AG08396 (cell line): ENCODE measurements around the gene ANO6.

Experiments
- DNase-seq: peaks from one replicate; pipeline ENCODE4 v3.0.0; 2012; ENCODE audit warnings: low spot score, mixed read lengths

The ANO6 gene

DNA sequence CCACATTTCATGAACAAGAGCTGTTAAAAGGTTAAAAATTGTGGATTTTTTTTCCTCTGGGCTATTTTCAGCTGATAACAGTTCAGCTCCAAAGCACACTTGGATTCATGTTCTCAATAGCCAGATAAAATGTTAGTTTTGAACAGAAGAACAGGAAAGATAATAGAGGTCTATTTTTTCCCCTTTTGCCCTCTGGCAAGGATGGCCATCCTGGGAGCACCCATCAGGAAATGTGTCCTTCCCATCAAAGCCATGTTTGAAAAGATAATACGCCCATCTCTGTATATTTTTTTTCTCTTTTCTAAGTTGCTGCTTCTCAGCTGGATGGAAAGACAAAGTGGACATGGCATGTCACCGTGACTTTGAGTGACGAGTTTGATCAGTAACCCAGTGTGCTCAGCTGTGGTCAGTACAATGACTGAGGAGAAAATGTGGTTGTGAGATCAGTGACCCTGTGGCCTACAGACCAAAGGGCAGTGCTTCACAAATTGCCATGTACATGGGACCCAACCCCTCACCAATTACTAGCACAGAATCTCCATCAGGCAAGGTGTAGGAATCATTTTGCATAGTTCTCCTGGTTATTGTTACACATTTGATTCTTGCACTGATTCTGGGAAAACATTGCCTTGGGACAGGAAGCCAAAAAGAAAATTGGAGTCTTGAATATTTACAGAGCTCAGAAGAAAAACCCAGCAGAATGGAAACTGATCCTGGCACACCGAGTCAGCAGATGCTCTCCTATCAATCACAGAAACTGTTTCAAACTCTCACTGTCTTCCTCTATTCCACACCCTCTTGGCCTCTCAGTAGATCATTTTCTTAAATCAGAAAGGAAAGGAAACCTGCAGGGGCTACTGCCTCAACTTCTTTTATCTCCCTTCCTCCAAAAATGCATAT is 64.3 kb downstream of the ANO6 start:
- DNase-seq: no peak

GRCh38 chr12:45281994-45282393 is 66.1 kb downstream of the ANO6 start:
- no peak for DNase-seq

DNA sequence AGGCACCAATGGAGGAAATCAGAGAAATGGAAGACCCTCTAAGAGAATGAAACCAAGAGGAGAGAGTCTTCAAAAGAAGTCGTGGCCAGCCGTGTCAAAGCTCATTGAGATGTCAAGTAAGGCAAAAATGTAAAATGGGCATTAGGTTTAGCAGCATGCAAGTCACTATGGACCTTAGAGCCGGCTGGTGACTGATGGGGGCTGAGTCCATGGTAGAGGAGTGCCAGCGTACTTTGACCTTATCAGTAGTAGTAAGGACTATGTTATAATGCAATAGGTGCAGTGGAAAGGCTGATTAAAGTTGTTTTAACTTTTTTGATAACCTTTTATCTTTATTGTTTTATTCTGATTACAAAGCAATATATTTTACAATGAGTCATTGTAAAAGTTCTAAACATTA is 66.5 kb downstream of the ANO6 start:
- no peak for DNase-seq

- peak; percentile 36 for DNase-seq
These were observed 68.4 kb downstream of the ANO6 start for GRCh38 chr12:45284096-45284901.

GRCh38 chr12:45285717-45286116 is 69.8 kb downstream of the ANO6 start:
- DNase-seq: no peak

- no peak for DNase-seq
These were observed 70.7 kb downstream of the ANO6 start for GRCh38 chr12:45286621-45287020.

DNA sequence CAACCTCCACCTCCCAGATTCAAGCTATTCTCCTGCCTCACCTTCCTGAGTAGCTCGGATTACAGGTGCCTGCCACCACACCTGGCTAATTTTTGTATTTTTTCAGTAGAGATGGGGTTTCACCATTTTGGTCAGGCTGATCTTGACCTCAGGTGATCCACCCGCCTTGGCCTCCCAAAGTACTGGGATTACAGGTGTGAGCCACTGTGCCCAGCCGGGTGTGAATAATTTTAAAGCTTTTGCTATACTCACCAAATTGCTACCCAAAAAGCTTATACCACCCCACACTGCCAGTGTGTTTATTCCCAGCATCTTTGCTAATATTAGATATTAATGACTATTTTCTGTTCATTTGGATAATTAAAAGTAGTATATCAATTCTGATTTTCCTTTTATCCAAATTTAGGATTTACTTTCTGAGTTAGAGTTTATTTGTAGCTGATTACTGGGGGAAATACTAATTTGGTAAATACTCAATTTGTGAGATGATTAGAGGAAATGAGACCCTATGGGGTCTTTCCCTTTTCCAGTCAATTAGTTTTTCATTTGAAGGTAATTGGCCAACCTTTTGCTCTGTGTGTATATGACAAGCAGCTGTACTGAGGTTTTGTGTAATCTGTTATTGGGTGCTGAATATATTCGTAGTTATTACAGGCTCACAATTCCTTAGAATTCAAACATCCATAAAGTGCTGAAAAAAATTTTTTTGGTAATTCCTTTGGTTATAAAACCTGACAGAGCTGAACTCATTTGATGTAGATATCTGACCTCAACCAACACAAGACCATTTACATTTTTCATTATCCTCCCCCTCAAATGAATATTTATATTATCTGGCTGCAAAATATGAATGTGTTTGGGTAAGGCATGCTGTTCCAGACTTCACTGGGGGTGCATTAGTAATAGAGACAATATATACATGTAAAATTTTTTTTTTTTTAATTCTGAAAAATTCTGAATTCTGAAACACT is 73.6 kb downstream of the ANO6 start:
- no peak for DNase-seq

GRCh38 chr12:45290216-45290605 is 74.3 kb downstream of the ANO6 start:
- no peak for DNase-seq

DNA sequence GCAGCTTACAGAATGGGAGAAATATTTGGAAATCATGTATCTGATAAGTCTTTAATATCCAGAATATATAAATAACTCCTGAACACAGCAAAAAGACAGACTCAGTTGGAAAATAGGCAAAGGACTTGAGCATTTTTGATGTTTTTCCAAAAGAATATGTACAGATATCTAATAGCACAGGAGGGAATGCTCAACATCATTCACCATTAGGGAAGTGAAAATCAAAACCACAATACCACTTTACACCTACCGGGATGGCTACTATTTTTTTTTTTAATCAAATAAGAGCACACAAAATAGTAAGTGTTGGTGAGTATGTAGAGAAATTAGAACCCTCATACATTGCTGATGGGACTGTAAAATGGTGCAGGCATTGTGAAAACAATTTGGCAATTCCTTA is 75.6 kb downstream of the ANO6 start:
- no peak for DNase-seq

GRCh38 chr12:45292486-45293195 is 76.7 kb downstream of the ANO6 start:
- DNase-seq: no peak

DNA sequence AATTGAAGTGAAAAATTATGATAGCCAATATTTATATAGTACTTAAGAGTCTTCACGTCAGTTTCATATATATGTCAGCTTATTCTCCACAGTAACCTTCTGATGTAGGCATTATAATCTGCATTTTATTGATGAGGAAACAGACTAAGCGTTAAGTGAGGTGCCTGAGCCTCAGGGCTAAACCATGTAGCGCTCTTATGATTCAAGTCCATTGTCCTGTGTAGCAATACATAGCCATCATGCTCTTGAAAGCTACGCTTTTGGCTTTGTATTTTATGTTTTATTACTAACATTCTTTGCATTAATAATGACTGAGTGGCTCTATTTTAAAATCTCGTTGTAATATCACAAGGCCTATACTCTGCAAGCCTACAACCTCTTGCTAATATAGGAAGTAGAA is 79.0 kb downstream of the ANO6 start:
- DNase-seq: no peak

DNA sequence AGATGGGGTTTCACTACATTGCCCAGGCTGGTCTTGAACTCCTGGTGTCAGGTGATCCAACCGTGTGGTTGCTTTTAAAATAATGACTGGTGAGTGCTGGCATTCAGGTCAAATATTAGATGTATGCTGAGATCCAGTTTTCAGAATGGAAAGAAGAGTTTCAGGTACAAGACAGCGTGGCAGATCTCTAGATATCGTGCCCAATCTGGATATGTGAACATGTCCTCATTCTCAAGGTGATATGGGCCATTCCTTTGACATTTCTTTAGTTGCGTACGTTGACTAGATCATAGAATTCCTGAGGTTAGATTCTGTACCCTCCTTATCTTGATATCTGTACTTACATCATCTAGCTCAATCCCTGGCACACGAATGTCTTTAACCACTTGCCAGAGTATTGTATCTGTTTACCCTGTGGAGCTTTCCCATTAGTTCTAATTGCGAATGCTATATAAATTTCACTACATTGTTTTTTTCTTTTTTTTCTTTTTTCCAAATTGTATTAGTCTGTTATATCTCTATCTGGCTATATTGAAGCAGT is 80.2 kb downstream of the ANO6 start:
- DNase-seq: no peak

DNA sequence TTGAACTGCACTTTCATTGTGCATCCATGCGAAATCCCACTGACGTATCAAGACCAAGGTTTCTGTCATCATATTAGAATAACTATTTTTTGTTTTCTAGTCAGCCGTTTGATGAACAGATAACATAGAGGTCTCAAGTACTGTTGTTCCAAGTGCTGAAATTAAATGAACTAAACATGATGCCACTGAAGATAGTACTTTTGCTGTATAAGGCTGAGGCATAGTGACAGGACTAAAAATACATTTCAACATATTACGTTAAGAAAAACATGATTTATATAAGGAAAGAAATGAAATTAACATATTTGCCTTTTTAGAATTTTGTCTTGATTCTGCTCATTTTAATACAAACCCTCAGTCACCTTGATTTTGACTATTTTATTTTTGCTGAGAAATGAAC is 82.2 kb downstream of the ANO6 start:
- DNase-seq: no peak

- no peak for DNase-seq
These were observed 83.1 kb downstream of the ANO6 start for GRCh38 chr12:45298721-45299692.

DNA sequence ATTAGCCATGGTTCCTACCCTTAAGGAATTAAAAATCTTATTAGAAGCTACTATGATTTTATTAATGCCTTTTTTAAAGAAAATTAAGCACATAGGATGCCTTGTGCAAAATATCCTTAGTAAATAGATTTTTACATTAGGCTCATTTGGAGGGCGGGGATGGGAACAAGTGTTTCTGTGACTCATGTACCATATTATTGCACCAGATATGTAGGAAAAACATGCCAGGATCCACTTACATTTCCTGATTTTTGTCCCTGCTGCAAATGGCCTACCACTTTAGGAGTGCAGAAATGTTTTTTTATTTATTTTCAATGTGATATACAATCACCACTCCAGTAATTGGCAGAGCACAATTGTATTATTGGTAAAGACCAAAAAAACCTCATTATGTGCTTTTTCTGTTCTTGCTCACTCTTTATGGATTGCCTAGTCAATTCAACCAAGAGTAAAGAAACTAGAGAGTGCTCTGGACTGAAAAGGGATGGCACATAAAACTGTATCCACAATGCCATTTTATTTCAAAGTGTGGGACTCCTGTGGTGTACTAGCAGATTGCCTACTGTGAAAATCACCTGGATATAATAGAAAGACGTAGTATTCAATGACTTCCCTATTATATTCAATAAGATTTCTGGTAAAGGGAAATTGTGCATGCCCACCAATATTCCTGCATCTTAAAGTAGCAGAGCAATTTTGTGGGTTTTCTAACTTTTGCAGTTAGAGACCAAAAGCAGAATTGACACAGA is 86.9 kb downstream of the ANO6 start:
- DNase-seq: no peak

- DNase-seq: no peak
These were observed 88.0 kb downstream of the ANO6 start for GRCh38 chr12:45303945-45304344.

GRCh38 chr12:45304514-45305178 is 88.8 kb downstream of the ANO6 start:
- DNase-seq: no peak

DNA sequence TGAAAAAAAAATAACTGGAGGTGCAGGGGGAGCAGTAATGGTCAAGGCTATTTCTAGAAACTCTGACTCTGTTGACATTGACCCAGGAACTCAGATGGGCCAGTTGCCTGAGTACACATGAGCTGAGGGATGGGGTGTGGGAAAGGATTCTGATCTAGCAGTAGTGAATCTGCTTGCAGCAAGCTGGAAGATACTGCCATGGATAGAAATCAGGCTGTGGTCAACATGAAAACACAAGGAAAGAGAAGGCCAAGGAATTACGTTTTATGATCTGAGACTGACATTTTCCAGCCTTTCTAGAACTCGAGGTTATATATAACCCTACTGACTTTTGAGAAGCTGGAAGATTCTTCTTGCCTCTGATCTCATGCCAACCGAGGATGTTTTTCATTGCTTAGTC is 90.0 kb downstream of the ANO6 start:
- DNase-seq: no peak
